Skeletal muscle satellite cell (primary cell): ENCODE results near the gene RAB4B.
"Not testable (repeated sequence)": the region's sequence is repeated elsewhere in the genome, so short reads cannot be mapped to it uniquely, and the experiment has no call there.

ENCODE experiments used
- H3K27me3 ChIP-seq: 2 replicates; pipeline ENCODE4 v1.7.0; 2013; ENCODE audit warnings: low read length; ENCODE audit not compliant: control insufficient read depth, insufficient read depth
- H3K36me3 ChIP-seq: 2 replicates; pipeline ENCODE4 v1.7.0; 2013; ENCODE audit warnings: mild to moderate bottlenecking, control low read depth, low read length; ENCODE audit not compliant: insufficient read depth
- H3K4me1 ChIP-seq: 2 replicates; pipeline ENCODE4 v1.7.0; 2013; ENCODE audit warnings: low read length; ENCODE audit not compliant: control insufficient read depth, insufficient read depth
- H3K4me2 ChIP-seq: 2 replicates; pipeline ENCODE4 v1.7.0; 2013; ENCODE audit warnings: mild to moderate bottlenecking, low read length
- H3K4me3 ChIP-seq: 2 replicates; pipeline ENCODE4 v1.7.0; 2013; ENCODE audit warnings: low read length
- H3K9ac ChIP-seq: 2 replicates; pipeline ENCODE4 v1.7.0; 2013; ENCODE audit warnings: mild to moderate bottlenecking, low read depth, low read length, moderate library complexity
- H3K9me3 ChIP-seq: replicated peaks from 2 replicates; pipeline ENCODE4 v1.7.0; 2013; ENCODE audit warnings: mild to moderate bottlenecking, control low read depth, low read length

RAB4B gene

GRCh38 chr19:40808021-40808325 lies 29.9 kb downstream of the RAB4B start:
- Histone ChIP-seq H3K4me1 (peaks cover 43% of the 10 kb centered on the region), H3K27me3 (no peaks in the 10 kb centered on the region), H3K36me3 (peaks cover 56% of the 10 kb centered on the region), H3K9me3 (no peaks in the 10 kb centered on the region), H3K9ac (no peak overlapping the region), H3K4me3 (no peak overlapping the region), H3K4me2 (no peak overlapping the region)

GRCh38 chr19:40808497-40808896 lies 30.4 kb downstream of the RAB4B start:
- H3K9ac ChIP-seq = no peak overlapping the region
- no peak overlapping the region for H3K4me3 ChIP-seq
- H3K4me2 ChIP-seq = no peak overlapping the region
- peaks cover 41% of the 10 kb centered on the region for H3K4me1 ChIP-seq
- H3K9me3 ChIP-seq = no peaks in the 10 kb centered on the region
- H3K36me3 ChIP-seq = peaks cover 51% of the 10 kb centered on the region
- H3K27me3 ChIP-seq = no peaks in the 10 kb centered on the region

- peaks cover 40% of the 10 kb centered on the region for H3K36me3 ChIP-seq
- no peak overlapping the region for H3K4me3 ChIP-seq
- H3K4me1 ChIP-seq = peaks cover 35% of the 10 kb centered on the region
- H3K9ac ChIP-seq = no peak overlapping the region
- no peaks in the 10 kb centered on the region for H3K27me3 ChIP-seq
- H3K9me3 ChIP-seq = no peaks in the 10 kb centered on the region
- peak overlapping the region; percentile 89 for H3K4me2 ChIP-seq
Observed at GRCh38 chr19:40809358-40810086, 31.5 kb downstream of the RAB4B start.

DNA sequence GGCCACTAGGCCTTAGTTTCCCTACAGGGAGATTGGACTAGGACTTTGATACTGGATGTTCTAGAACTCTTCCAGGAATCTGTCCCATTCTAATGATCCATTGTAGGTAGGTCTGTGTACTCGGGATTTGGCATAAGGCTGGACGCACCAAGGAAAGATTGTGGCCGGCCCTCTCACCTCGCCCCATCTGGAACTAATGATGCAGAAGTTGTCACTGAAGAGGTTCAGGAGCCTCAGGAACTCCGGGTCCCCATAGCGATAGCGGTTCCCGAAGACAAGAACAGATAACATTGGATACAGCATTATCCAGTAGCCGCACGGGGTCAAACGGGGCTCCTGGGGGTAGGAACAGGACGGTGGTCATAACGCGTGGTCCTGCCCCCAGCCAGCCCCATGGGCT lies 32.1 kb downstream of the RAB4B start:
- Histone ChIP-seq H3K27me3 (no peaks in the 10 kb centered on the region), H3K9ac (no peak overlapping the region), H3K4me1 (peaks cover 29% of the 10 kb centered on the region), H3K4me3 (no peak overlapping the region), H3K4me2 (peak overlapping the region; percentile 89), H3K9me3 (no peaks in the 10 kb centered on the region), H3K36me3 (peaks cover 36% of the 10 kb centered on the region)

DNA sequence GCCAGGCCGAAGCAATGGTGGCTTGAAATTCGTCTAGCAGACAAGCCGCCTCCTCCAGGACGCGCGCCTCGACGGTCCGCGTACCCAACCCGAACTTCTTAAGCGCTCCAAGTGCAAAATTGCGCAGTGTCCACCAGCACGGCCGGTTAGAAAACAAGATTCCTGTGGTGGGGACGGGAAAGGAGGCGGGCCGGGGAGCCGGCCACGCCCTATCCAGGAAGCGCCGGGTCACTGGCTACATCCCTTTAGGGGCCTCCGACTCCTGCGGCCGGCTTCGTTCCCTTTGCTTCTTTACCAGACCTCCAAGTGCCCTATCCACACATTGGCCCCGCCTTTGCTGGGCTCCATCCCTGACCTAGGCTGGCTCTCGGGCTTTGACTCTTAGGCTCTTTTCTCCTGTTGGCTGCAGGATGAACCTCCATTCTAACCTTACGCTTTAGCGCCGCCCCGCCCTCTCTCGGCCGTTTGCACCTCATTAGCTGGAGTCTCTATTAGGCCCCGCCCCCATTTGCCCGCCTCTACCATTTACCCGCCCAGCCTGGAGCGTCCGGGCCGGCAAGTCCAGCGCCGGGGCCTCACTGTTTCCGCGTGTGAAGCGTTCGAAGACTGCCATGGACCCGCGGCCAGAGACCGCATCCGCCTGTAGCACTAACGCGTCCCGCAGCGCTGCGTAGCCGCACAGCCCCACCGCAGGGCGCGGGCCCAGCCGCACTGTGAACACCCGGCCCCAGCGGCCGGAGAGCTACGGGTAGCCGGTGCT lies 32.8 kb downstream of the RAB4B start:
- not testable (repeated sequence) for H3K9me3 ChIP-seq, H3K9ac ChIP-seq, H3K27me3 ChIP-seq
- H3K36me3 ChIP-seq = peaks cover 30% of the 10 kb centered on the region
- H3K4me2 ChIP-seq = peak overlapping the region; percentile 89
- peak overlapping the region; percentile 73 for H3K4me3 ChIP-seq
- H3K4me1 ChIP-seq = peaks cover 28% of the 10 kb centered on the region

- Histone ChIP-seq H3K36me3 (peaks cover 30% of the 10 kb centered on the region), H3K27me3 (no peaks in the 10 kb centered on the region), H3K4me3 (peak overlapping the region; percentile 20), H3K4me1 (peaks cover 20% of the 10 kb centered on the region), H3K9me3 (no peaks in the 10 kb centered on the region), H3K9ac (no peak overlapping the region), H3K4me2 (peak overlapping the region; percentile 89)
Observed at GRCh38 chr19:40811478-40812341, 33.7 kb downstream of the RAB4B start.

DNA sequence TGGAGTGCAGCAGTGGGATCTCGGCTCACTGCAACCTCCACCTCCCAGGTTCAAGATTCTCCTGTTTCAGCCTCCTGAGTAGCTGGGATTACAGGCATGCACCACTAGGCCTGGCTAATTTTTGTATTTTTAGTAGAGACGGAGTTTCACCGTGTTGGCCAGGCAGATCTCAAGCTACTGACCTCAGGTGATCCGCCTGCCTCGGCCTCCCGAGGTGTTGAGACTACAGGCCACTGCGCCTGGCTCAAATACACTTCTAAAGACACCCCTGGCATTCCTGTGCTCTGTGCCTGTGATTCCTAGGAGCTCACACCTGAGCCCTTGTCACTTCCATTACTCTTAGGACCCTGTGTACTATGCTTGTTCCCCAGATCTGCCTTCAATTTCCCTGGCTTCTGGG lies 34.5 kb downstream of the RAB4B start:
- H3K4me2 ChIP-seq, H3K27me3 ChIP-seq, H3K9ac ChIP-seq, H3K4me3 ChIP-seq, H3K9me3 ChIP-seq: not testable (repeated sequence)
- peaks cover 19% of the 10 kb centered on the region for H3K4me1 ChIP-seq
- H3K36me3 ChIP-seq = peaks cover 24% of the 10 kb centered on the region

DNA sequence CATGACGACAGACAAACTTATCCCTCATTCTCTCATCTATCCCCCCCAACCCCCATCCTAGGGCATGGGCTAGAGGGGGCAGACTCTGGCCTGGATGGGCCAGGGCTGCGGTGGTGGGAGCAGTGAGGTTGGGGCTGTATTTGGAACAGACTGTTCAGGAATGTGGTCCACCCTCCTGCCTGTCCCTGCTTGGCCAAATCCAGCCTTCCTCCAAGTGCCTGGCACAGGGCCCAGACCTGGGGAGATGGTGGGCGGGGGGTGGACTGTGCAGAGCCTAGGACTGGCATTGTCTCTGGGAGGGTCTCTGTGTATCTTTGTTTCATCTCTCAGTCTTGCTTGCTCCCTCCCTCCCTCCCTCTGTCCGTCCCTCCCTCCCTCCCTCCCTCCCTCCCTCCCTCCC lies 35.1 kb downstream of the RAB4B start:
- H3K4me3 ChIP-seq = no peak overlapping the region
- no peak overlapping the region for H3K4me2 ChIP-seq
- peaks cover 18% of the 10 kb centered on the region for H3K36me3 ChIP-seq
- no peak overlapping the region for H3K9ac ChIP-seq
- H3K9me3 ChIP-seq = no peaks in the 10 kb centered on the region
- H3K27me3 ChIP-seq = no peaks in the 10 kb centered on the region
- H3K4me1 ChIP-seq = peaks cover 19% of the 10 kb centered on the region

GRCh38 chr19:40815223-40815622 lies 37.2 kb downstream of the RAB4B start:
- H3K36me3 ChIP-seq = no peaks in the 10 kb centered on the region
- no peak overlapping the region for H3K4me3 ChIP-seq
- peaks cover 27% of the 10 kb centered on the region for H3K4me1 ChIP-seq
- no peaks in the 10 kb centered on the region for H3K9me3 ChIP-seq
- no peaks in the 10 kb centered on the region for H3K27me3 ChIP-seq
- H3K4me2 ChIP-seq = no peak overlapping the region
- no peak overlapping the region for H3K9ac ChIP-seq

DNA sequence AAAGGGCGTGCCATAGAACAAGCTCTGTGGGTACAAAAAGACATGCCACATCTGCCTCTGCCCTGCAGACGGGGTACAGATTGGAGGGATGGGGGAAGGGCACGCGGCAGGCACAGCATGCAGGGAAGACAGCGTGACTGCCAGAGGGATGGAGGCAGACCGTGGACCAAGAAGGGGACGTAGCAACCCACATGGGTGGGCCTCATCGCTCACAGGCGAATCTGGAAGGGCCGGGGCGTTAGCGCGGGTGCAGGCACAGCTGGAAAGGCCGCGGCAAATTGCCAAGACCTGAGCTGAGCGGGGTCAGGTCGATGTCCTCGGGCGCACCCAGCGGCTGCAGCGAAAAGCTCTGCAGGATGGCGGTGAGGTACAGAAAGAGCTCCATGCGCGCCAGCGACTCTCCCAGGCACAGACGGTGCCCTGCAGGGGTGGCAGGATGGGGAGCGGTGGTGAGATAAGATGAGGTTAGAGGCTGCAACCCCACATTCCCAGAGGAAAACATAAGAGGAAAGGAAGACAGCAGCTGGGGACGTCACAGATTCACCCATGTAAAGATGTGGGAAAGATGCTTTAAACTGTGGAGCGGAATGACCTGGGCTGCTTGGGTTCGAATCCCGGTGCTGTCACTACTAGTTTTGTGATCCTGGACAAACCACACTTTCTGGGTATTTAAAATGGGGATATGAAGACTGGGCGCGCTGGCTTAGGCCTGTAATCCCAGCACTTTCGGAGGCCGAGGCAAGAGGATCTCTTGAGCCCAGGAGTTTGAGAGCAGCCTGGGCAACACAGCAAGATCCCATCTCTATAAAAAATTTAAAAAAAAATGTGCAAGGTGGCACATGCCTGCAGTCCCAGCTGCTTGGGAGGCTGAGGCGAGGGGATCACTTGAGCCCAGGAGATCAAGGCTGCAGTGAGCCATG lies 40.7 kb downstream of the RAB4B start:
- not testable (repeated sequence) for H3K9me3 ChIP-seq, H3K4me1 ChIP-seq, H3K9ac ChIP-seq, H3K27me3 ChIP-seq, H3K36me3 ChIP-seq
- H3K4me3 ChIP-seq = peak overlapping the region; percentile 65
- peak overlapping the region; percentile 92 for H3K4me2 ChIP-seq
